ENCODE data around the gene GPR18.
"Not testable (repeated sequence)": the region's sequence is repeated elsewhere in the genome, so short reads cannot be mapped to it uniquely, and the experiment has no call there.

The GPR18 gene

GRCh38 chr13:99228737-99229691 is 29.2 kb downstream of the GPR18 start:
- DNase-seq (ENCODE audit: low read depth), result no peak

- no peak for DNase-seq (ENCODE audit: low read depth)
These were observed 30.1 kb downstream of the GPR18 start for GRCh38 chr13:99227909-99228688.

GRCh38 chr13:99227331-99227900 is 30.8 kb downstream of the GPR18 start:
- no peak for DNase-seq (ENCODE audit: low read depth)

GRCh38 chr13:99226513-99226912 is 31.7 kb downstream of the GPR18 start:
- no peak for DNase-seq (ENCODE audit: low read depth)

GRCh38 chr13:99225078-99225477 is 33.1 kb downstream of the GPR18 start:
- no peak for DNase-seq (ENCODE audit: low read depth)

GRCh38 chr13:99224021-99224420 is 34.2 kb downstream of the GPR18 start:
- no peak for DNase-seq (ENCODE audit: low read depth)

GRCh38 chr13:99223587-99223986 is 34.6 kb downstream of the GPR18 start:
- no peak for DNase-seq (ENCODE audit: low read depth)

- DNase-seq (ENCODE audit: low read depth), result no peak
These were observed 36.5 kb downstream of the GPR18 start for GRCh38 chr13:99221567-99222239.

- DNase-seq (ENCODE audit: low read depth), result no peak
These were observed 37.8 kb downstream of the GPR18 start for GRCh38 chr13:99220199-99220935.

- peak; percentile 58 for DNase-seq (ENCODE audit: low read depth)
These were observed 39.2 kb downstream of the GPR18 start for GRCh38 chr13:99218969-99219368.

- no peak for DNase-seq (ENCODE audit: low read depth)
These were observed 39.6 kb downstream of the GPR18 start for GRCh38 chr13:99218545-99218944.

GRCh38 chr13:99218126-99218525 is 40.1 kb downstream of the GPR18 start:
- DNase-seq (ENCODE audit: low read depth), result no peak

GRCh38 chr13:99217461-99218110 is 40.6 kb downstream of the GPR18 start:
- DNase-seq (ENCODE audit: low read depth), result no peak

- peak; percentile 56 for DNase-seq (ENCODE audit: low read depth)
These were observed 42.9 kb downstream of the GPR18 start for GRCh38 chr13:99215184-99215830.

- no peak for DNase-seq (ENCODE audit: low read depth)
These were observed 43.4 kb downstream of the GPR18 start for GRCh38 chr13:99214731-99215130.

- DNase-seq (ENCODE audit: low read depth), result no peak
These were observed 43.9 kb downstream of the GPR18 start for GRCh38 chr13:99214232-99214631.

GRCh38 chr13:99211421-99212035 is 46.7 kb downstream of the GPR18 start:
- DNase-seq (ENCODE audit: low read depth), result no peak

GRCh38 chr13:99210627-99211026 is 47.6 kb downstream of the GPR18 start:
- not testable (repeated sequence) for DNase-seq (ENCODE audit: low read depth)

GRCh38 chr13:99208845-99209527 is 49.2 kb downstream of the GPR18 start:
- no peak for DNase-seq (ENCODE audit: low read depth)
